Pons (tissue), 1 donor: Measurements from ENCODE around the gene MGST1.
"Not testable (repeated sequence)": the region's sequence is repeated elsewhere in the genome, so short reads cannot be mapped to it uniquely, and the experiment has no call there.

Experiments used
- DNase-seq: peaks from one replicate; pipeline ENCODE4 v3.0.0-alpha.2; 2016; ENCODE audit warnings: low spot score

MGST1 gene

GRCh38 chr12:16352481-16352880 is 5.0 kb downstream of the MGST1 start:
- DNase-seq, result no peak

GRCh38 chr12:16358878-16359277 is 11.4 kb downstream of the MGST1 start:
- DNase-seq, result no peak

DNA sequence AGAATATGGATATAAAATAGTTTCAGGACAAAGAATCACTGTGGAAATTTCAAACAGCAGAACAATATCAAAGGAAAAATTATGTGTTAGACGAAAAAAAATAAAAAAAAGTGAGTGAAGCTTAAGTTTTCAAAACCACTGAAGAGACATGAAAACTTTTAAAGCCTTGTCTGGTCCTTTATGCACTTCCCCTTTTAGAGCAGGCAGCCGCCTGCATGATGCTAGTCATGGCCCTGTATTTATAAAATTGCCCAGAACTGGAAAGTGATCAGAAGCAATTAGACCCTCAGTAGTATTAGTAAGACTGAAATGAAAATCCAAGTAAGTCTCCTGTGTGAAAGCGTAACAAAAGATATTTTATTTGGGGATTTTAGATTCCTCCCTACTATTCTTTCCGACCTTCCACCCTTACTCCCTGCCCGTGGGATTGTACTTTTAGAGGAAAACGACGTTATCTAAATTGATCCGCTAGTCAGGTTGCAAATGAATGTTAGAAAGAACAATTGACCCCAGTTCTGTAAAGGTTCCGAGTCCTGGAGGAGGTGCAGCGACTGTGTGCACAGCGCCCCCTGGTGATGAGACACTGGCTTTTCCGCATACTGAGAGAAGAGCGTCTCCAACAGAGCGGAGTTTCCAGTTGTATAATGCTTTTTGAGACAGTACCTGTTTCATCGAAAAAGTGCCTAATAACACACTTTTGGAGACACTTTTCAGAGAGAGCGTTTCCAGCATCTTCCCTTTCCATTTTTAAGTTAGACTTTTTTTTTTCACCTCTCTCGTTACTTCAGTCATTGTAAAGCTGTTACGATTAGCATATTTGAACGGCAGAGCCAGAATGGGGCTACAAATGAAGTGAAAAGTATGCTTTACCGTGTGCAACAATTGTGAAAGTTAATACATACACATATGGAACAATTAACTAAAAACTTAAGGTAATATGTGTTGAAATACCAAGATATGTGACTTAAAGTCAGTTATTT is 12.4 kb downstream of the MGST1 start:
- no peak for DNase-seq

DNA sequence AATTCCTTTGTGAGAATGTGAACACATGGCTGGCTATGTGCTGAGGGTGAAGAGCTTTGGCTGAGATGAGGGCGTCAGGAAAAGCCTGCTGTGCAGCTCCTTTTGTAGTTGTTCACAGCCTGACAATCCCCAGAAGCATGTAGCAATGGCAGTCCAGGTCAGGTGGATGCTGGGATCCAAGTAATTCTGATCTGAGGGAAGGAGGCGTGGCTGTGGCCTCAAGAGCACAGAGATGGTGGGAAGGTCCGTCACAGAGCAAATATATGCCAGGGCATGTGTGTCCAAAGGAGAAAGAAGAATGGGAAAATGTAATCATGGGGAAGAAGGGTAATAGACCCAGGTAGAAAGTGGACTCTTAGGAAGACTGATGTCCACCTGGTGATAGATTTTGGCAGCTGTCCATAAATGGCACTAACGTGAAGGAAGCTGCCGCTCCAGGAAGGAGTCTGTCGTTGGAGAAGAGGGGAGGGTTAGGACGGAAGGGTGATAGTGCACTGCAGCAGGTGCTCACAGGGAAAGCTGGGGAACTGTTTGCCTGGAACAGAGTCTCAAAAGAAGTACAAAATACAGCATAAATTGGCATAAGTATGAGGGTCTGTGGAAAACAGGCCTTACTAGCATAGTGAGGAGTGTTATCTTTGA is 13.8 kb downstream of the MGST1 start:
- no peak for DNase-seq

DNA sequence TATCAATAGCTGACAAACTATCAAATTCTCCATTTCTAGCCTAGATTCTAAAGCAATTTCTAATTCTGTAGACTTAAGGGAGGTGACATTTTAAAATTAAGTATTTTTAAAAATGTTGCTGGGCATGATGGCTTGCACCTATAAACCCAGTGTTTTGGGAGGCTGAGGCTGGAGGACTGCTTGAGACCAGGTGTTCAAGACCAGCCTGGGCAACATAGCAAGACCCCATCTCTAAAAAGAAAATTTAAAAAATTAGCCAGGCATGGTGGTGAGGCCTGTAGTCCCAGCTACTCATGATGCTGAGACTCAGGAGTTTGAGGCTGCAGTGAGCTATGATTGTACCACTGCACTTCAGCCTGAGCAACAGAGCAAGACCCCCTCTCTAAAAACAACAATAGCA is 15.1 kb downstream of the MGST1 start:
- DNase-seq, result no peak

DNA sequence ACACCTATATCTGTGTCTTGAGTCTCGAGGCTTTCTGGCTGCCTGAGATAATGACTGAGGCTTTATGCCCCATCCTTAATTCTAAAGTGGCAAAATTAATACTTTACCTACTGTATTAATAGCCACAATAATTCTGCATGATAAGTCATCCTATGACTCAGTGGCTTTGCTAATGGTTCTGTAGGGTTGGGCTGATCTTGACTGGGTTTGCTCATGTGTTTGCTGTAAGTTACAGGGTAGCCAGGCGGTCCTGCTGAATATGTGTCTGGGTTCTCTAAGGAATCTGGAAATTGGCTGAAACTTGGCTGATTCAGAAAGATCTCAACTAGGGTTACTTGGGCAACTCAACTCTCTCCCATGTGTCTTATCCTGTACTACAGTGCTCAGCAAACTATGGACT is 21.7 kb downstream of the MGST1 start:
- DNase-seq, result no peak

- no peak for DNase-seq
Observed at GRCh38 chr12:16370096-16370495, 22.7 kb downstream of the MGST1 start.

GRCh38 chr12:16382652-16383312 is 35.3 kb downstream of the MGST1 start:
- not testable (repeated sequence) for DNase-seq

GRCh38 chr12:16384732-16385131 is 37.3 kb downstream of the MGST1 start:
- no peak for DNase-seq

GRCh38 chr12:16385782-16386646 is 38.6 kb downstream of the MGST1 start:
- peak; percentile 83 for DNase-seq

DNA sequence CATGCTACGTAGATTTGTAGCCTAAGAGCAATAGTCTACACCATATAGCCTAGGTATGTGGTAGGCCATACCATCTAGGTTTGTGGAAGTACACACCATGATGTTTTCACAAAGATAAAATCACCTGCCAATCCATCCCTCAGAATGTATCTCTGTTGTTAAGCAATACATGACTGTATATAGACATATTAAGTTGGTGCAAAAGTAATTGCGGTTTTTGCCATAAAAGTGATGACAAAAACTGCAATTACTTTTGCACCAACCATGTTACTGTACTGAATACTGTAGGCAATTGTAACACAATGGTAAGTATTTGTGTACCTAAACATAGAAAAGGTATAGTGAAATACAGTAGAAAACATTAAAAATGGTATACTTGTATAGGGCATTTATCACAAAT is 40.5 kb downstream of the MGST1 start:
- no peak for DNase-seq

GRCh38 chr12:16389594-16389993 is 42.1 kb downstream of the MGST1 start:
- peak; percentile 13 for DNase-seq

GRCh38 chr12:16392846-16393535 is 45.5 kb downstream of the MGST1 start:
- peak; percentile 59 for DNase-seq

- no peak for DNase-seq
Observed at GRCh38 chr12:16399101-16399500, 51.7 kb downstream of the MGST1 start.

- not testable (repeated sequence) for DNase-seq
Observed at GRCh38 chr12:16401835-16402234, 54.4 kb downstream of the MGST1 start.

- no peak for DNase-seq
Observed at GRCh38 chr12:16407346-16407745, 59.9 kb downstream of the MGST1 start.
